HG02973 (cell line): ENCODE measurements around the gene CLK1.
A peak's percentile ranks its signal among the peaks of the same experiment; 100 is the strongest.
"Not testable (repeated sequence)": the region's sequence is repeated elsewhere in the genome, so short reads cannot be mapped to it uniquely, and the experiment has no call there.

Experiments used
- ATAC-seq: cut with Tn5 transposase; IDR thresholded peaks from one replicate; pipeline ENCODE4 v1.9.1; 2021; ENCODE audit warnings: moderate library complexity; ENCODE audit not compliant: unreplicated experiment

Gene CLK1

DNA sequence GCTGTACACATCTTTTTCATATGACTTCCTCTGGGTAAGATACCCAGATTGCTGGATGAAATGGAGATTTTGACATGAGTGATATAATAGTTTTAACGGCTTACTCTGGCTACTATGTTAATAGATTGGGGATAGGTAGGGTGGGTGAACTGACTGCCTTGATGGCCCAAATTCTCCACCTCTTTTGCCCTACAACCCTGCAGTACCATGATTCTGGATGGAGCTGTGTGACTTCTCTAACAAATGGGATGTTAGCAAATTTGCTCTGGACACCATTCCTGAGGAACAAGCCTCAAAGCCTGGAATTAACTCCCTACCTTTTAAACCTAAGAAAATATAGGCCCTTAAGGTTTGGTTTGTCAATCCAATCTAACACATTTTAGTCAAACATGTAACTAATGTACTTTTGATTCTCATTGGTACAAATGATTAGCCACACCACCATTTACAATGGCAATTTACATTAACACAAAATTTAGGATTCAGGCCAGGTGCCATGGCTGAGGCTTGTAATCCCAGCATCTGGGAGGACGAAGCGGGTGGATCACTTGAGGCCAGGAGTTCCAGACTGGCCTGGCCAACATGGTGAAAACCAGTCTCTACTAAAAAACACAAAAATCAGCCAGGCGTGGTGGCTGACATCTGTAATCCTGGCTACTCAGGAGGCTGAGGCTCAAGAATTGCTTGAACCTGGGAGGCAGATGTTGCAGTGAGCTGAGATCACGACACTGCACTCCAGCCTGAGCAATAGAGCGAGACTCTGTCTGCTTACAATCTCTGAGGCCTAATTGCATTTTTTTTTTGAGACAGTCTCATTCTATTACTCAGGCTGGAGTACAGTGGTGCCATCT lies 12.8 kb downstream of the CLK1 start:
- no peak for ATAC-seq

DNA sequence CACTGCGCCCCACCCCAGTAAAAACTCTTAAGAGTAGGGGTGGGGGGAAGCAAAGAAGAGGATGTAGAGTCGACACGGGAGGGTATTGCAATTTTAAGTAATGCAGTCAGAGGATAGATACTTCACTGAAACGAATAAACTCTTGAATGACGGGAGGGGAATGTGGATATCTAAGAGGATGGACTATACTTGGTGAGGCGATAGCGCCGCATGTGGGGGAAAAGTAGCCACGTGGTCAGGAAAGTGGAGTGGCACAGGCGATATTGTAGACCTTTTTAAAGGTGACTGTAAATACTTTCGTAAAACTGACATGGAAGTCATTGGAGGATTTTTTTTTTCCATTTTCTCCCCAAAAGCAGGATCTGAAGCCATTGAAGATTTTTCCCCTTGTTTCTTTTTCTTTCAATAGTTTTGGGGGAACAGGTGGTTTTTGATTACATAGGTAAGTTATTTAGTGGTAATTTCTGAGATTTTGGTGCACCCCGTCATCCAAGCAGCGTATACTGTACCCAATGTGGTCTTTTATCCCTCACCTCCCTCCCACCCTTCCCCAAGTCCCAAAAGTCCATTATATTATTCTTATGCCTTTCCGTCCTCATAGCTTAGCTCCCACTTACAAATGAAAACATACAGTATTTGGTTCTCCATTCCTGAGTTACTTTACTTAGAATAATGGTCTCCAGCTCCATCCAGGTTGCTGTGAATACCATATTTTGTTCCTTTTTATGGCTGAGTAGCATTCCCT lies 13.8 kb downstream of the CLK1 start:
- ATAC-seq: no peak

DNA sequence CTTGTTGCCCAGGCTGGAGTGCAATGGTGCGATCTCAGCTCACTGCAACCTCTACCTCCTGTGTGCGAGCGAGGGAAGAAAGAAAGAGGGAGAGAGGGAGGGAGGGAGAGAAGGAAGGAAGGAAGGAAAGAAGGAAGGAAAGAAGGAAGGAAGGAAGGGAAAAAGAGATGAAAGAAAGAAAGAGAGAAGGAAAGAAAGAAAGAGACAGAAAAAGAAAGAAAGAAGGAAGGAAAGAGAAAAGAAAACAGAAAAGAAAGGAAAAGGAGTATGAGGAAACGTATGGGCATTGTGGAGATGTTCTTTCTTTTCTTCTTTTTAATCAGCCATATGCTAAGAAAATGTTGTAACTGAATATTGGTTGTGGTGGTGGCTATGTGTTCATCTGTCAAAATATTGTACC lies 16.5 kb downstream of the CLK1 start:
- ATAC-seq: no peak

DNA sequence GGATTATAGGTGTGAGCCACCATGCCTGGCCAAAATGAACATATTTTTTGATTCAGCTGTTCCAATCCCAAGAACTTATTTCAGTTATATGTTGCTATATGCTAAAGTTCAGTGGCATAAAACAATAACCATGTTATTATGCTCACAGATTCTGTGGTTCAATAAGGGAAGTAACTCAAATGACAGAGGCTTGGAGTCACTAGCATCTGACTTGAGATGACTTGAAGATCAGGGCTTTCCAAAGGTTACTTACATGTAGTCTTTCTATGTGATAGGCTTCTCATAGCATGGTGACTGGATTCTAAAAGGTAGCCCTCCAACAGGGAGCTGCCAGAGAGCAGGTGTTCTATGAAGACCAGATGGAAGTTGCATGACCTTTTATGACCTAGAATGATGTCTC lies 17.2 kb downstream of the CLK1 start:
- no peak for ATAC-seq

DNA sequence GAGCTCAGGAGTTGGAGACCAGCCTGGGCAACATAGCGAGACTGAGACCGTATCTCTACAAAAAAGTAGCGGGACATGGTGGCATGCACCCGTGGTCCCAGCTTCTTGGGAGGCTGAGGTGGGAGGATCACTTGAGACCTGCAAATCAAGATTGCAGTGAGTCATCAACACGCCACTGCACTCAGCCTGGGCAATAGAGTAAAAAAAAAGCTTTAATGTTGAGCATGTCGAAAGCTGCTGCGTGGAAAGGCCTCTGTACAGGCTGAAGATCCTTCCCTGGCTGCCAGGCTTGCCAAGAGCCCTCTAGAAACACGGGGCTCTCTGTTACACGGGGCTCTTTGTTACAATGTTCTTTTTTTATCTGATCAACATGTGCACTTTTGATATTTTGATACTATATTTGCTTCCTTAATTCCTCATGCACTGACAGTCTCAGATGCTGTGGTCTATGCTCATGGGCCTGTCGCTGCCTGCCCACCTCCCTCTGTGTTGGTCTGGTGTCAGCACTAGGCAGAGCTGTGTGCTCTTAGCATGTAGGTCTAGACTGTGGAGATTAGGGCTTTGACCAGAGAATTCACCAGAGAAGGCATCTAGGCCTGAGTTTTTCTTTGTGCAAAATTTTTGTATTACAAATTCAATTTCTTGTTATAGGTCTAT lies 18.7 kb downstream of the CLK1 start:
- no peak for ATAC-seq

DNA sequence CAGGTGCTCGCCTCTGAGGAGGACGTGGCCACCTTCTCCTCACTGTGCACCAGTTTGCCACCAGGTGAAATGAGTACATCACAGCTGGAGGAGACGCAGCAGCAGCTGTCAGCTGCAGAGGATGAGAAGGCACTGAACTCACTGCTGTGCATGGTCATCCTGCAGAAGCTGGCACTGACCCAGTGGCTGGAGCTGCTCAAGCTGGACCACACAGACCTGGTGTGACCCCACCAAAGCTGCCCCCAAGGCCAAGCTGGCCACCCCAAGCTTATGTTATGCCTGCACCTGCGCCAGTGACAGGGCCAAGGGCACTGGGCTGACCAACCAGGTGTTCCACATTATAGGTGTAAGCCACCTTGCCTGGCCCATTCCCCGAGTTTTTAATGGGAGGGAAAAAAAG lies 19.3 kb downstream of the CLK1 start:
- ATAC-seq: no peak

DNA sequence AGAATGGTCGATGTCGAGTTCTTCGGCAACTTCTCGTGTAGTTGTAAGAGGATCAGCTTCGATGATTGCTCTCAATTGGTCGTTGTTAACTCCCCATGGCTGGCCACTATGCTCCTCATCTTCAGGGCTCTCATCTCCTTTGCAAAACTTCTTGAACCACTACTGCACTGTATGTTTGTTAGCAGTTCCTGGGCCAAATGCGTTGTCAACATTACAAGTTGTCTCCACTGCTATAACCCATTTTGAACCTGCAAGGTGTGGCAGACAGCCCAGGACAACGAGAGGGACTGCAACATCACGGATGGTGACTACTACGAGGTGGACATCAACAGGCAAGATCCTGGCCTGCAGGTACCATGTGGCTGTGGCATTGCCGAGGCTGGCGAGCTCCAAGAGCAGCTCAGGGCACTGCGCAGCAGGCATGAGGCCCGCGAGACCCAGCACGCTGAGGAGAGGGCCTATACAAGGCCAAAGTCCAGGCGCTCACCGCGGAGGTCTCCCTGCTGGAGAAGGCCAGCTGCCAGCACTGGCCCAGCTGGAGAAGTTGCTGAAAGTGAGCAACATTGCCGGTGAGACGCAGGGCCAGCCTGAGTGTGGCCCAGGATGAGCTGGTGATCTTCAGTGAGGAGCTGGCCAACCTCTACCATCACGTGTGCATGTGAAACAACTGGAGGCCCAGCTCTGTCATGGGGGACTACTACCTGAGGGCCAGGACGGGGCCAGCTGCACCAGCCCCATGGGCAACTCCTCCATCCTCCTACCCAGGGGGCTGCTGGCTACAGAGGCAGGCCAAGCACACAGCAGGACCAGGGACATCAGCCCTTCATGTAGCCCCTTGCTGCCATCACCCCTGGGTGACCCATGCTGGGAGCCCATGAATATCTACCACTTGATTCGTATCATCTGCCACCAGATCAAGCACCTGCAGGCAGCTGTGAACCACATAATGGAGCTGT lies 20.2 kb downstream of the CLK1 start:
- no peak for ATAC-seq

DNA sequence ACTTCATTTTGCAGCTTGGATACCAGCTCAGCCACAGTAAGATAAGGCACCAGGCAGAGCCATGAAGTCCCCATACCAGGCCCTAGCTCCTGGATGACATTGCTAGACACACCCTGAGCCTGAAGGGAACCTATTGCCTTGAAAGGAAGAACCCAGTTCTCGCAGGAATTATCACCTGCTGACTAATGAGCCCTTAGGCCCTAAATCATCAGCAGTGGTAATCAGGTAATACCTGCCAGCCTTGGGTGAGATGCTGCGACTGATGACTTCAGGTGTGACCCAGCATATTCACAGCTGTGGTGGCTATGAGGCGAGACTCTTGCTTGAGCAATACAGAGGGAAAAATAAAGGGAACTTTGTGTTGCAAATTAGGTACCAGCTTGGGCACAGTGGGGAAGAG lies 24.9 kb downstream of the CLK1 start:
- ATAC-seq: no peak

DNA sequence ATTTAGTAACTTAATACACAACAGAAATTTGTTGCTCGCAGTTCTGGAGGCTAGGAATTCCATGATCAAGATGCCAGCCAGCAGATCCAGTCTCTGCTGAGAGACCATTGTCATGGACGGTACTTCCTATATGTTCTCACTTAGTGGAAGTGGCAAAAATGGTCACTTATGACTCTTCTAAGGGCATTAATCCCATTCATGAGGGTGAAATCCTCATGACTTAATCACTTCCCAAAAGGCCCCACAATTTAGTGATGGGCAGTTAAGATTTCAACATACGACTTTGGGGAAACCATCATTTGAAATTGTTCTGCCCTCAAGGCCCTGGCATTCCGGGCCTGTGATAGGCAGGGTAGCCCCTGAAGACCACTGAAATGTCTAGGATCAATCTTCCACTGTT lies 29.8 kb downstream of the CLK1 start:
- no peak for ATAC-seq

DNA sequence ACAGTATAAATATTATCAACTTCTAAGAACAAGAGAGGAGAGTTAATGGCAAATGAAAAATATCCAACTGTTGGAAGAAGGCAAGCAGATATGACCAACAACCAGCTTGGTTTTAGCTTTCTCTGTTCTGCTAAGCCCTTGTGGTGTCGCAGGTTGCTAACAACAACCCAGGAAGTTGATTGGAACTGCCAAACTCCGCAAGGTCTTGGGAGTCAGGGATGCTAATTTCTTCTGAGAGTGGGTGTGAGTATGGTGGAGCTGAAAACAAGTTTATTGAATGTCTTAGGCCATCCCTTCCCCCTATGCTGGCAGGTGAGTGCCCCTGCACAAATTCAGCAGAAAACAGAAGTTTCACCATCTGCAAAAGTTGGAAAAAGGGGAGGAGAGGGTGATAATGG lies 35.2 kb downstream of the CLK1 start:
- no peak for ATAC-seq

DNA sequence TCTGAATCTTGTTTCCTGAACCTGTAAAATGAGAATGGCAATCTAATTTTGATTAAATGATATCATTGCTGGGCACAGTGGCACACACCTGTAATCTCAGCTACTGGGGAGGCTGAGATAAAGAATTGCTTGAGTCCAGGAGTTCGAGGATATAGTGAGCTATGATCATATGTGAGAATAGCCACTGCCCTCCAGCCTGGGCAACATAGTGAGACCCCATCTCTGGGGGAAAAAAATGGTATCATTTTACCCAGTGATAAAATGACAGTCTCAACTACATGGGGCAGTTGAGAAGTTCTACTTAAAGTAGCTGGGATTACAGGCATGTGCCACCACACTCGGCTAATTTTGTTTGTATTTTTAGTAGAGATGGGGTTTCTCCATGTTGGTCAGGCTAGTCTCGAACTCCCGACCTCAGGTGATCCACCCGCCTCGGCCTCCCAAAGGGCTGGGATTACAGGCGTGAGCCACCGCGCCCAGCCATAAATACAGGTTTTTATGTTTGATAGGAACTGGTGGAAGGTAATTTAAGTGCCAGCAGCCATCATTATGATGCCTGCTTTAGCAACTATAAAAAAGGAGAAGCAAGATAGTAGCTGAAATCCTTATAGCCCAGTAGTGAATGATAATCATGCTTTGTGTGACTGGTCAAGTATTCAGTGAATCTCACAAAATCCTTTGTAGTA lies 35.7 kb downstream of the CLK1 start:
- no peak for ATAC-seq

DNA sequence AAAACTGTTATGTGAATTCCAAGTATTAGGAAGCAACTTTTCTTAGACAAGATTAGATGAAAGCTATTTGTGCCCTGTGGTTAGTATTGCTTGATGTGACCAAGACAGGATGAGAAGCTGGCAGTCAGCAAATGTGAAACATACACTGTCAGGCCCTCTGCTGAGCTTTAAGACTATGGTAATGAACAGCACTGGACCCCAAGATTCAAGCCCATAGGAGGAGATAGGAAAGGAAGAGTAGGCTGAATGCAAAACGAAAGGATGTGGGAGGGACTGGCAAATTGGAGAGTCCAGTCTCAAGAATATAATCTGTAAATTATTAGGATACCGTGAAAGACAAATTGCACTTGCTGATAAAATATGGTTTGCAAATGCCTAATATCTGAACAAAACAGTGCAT lies 36.4 kb downstream of the CLK1 start:
- ATAC-seq: no peak

DNA sequence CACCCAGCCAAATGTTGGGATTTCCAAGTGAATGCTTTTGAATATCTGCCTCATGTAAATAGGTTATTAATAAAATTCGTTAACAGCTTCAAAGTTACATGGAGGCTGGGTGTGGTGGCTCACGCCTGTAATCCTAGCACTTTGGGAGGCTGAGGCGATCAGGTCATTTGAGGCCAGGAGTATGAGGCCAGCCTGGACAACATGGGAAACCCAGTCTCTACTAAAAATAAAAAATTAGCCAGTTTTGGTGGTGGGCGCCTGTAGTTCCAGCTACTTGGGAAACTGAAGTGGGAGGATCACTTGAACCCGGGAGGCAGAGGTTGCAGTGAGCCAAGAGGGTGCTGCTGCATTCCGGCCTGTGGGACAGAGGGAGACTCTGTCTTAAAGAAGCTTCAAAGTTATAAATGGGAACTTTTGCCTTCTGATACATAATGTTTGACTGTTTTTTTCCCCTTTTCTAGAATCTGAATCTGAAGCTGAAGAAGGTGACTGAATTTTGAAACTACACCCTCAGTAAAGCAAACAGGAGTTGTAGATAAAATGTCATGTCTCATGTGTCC lies 42.7 kb downstream of the CLK1 start:
- ATAC-seq: no peak

DNA sequence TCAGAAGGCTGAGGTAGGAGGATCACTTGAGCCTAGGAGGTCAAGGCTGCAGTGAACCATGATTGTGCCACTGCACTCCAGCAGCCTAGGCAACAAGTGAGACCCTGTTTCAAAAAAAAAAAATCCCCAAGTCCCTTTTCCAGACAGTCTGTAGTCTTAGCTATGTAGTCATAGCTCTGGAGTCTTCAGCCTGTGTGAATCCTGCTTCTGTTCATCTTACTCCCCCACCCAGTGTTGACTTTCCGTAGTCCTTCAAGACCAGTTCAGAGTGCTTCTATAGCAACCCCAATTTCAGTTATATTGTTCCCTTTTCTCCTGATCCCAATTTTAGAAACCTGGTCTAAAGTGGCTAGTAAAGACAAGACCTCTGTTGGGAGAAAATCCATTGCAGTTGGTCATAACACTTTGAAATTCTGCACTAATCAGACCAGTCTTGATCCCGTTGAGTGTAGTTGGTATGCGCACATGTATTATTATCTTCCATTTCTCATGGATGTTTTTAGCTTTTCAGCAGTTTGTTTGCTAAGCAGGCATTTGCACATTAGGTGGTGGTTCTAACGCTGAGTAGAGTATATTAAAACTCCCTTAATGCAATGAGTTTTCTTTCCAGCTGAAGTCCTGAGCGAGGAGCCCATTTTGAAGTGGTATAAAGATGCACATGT lies 43.8 kb downstream of the CLK1 start:
- ATAC-seq: no peak

DNA sequence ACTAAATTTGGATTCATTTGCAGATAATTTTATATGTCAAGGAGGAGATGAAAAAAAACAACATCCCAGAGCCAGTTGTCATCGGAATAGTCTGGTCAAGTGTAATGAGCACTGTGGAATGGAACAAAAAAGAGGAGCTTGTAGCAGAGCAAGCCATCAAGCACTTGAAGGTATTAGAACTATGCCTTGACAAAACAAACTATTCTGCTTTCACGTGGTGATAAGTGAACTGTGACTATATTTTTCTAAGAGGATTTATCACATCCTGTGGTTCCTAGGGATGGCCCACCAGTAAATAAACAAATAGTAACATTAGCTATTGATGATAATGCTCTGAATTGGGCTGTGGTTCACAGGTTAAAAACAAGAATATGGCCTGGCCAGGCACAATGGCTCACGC lies 45.7 kb downstream of the CLK1 start:
- ATAC-seq: not testable (repeated sequence)

DNA sequence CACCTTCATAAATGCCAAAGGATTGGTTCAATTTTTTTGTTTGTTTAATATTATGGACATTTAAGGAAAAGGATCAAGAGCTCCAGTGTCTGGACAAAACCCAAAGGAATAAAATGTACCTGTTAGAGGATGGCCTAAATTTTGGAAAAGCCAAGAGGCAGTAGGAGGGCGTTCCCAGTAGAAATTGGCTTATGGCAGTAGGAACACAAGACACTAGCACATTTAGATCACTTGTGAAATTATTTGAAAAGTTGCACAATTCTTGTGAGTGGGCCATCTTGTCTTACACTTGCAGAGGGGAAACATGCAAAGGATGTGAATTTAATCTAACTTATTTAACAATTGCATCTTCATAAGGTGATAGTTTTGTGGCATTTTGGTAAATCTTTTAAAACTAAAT lies 49.5 kb downstream of the CLK1 start:
- no peak for ATAC-seq

DNA sequence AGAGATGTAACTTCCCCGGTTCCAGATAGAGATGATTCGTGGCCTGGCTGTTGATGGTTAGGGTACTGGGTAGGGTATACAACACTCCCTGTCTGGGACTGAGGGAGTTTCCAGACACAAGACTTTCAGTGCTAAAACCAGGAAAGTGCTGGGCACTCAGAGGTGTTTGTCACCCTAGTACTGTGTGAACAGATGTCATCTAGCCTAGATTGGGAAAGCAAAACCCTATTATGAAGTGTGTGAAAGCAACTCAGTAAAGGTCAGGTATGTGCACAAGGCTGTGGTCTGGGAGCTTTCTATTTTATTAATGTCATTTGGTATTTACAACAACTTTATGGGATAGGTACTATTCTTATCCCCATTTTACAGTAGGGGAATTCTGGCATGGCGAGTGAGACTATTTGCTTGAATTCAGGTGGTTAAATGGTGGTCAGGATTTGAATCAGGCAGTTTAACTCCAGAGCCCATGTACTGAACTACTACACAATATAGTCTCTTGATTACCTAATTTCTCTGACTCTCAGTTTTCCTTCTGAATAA lies 50.1 kb downstream of the CLK1 start:
- no peak for ATAC-seq

DNA sequence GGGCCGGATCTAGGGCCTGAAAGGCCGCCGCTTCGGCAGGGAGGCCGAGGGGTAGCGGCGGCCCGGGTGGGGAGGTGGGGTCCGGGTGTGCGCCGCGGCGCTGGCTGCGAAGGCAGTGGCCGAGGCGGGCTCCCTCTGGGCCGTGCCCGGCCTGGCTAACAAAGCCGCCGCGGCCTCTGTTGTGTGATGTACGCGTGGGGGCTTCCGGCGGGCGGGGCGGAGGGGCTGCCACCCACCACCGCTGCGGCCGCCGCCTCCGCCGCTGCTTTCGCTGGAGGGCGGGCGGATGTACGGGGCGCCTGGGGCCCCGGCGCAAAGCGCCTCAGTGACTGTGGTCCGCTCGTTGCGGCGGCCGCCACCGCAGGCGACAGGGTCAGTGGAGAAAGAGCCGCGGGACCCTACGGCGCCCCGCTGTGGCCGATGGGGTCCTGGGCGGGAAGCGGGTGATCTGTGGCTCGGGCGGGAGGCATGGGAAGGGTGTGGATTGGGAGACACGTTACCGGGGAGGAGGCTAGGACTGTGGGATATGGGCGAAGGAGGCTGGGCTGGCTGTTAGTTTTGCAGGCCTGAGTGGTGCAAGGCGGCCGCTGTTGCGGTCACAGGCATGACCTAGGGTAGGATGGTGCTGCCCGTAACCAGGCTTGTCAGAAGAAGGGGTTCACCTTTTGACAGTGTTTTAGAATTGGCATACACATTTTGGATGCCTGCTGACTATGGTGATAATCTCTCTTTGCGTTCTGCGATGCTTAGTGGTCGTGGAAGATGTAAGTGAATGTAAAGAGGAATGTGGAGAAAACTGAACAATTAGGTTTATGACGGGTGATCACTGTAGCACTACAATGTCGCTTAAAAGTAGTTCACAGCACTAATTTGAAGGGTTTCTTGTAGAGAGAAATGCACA lies 52.1 kb downstream of the CLK1 start:
- ATAC-seq: peak; percentile 36
